Measurements from ENCODE around the gene HOXB7.

Gene HOXB7

GRCh38 chr17:48606892-48607614 is 3.8 kb downstream of the HOXB7 start:
- Histone ChIP-seq H3K9me3 (ENCODE audit: control insufficient read depth in 1 of 2, low read length in 2 of 2) (no peaks in the 10 kb centered on the region), H3K27ac (ENCODE audit: low read depth, low read length) (no peak overlapping the region), H3K4me3 (ENCODE audit: low read depth in 1 of 2, low read length in 2 of 2) (no peak overlapping the region), H3K36me3 (ENCODE audit: control insufficient read depth in 1 of 2, insufficient read depth in 2 of 2, low read length in 2 of 2) (no peaks in the 10 kb centered on the region), H3K4me1 (ENCODE audit: control insufficient read depth in 1 of 2, insufficient read depth in 2 of 2, low read length in 2 of 2) (peaks cover 7 to 14% of the 10 kb centered on the region in 2 donors), H3K27me3 (ENCODE audit: control insufficient read depth in 1 of 2, insufficient read depth in 2 of 2, low read length in 2 of 2) (peaks cover 78 to 92% of the 10 kb centered on the region in 2 donors), H3K9ac (ENCODE audit: low read depth in 1 of 2, low read length in 2 of 2) (no peak overlapping the region)

GRCh38 chr17:48605991-48606891 is 4.6 kb downstream of the HOXB7 start:
- Histone ChIP-seq H3K27me3 (ENCODE audit: control insufficient read depth in 1 of 2, insufficient read depth in 2 of 2, low read length in 2 of 2) (peaks cover 77 to 93% of the 10 kb centered on the region in 2 donors), H3K9me3 (ENCODE audit: control insufficient read depth in 1 of 2, low read length in 2 of 2) (no peaks in the 10 kb centered on the region), H3K9ac (ENCODE audit: low read depth in 1 of 2, low read length in 2 of 2) (no peak overlapping the region), H3K27ac (ENCODE audit: low read depth, low read length) (no peak overlapping the region), H3K4me3 (ENCODE audit: low read depth in 1 of 2, low read length in 2 of 2) (no peak overlapping the region), H3K36me3 (ENCODE audit: control insufficient read depth in 1 of 2, insufficient read depth in 2 of 2, low read length in 2 of 2) (no peaks in the 10 kb centered on the region), H3K4me1 (ENCODE audit: control insufficient read depth in 1 of 2, insufficient read depth in 2 of 2, low read length in 2 of 2) (peaks cover 14 to 16% of the 10 kb centered on the region in 2 donors)

- H3K9ac ChIP-seq (ENCODE audit: low read depth in 1 of 2, low read length in 2 of 2), result no peak overlapping the region
- no peaks in the 10 kb centered on the region for H3K9me3 ChIP-seq (ENCODE audit: control insufficient read depth in 1 of 2, low read length in 2 of 2)
- no peak overlapping the region for H3K4me3 ChIP-seq (ENCODE audit: low read depth in 1 of 2, low read length in 2 of 2)
- no peak overlapping the region for H3K27ac ChIP-seq (ENCODE audit: low read depth, low read length)
- H3K27me3 ChIP-seq (ENCODE audit: control insufficient read depth in 1 of 2, insufficient read depth in 2 of 2, low read length in 2 of 2), result peaks cover 78 to 93% of the 10 kb centered on the region in 2 donors
- peaks cover 9 to 14% of the 10 kb centered on the region in 2 donors for H3K4me1 ChIP-seq (ENCODE audit: control insufficient read depth in 1 of 2, insufficient read depth in 2 of 2, low read length in 2 of 2)
- H3K36me3 ChIP-seq (ENCODE audit: control insufficient read depth in 1 of 2, insufficient read depth in 2 of 2, low read length in 2 of 2), result no peaks in the 10 kb centered on the region
Observed at GRCh38 chr17:48605409-48605919, 5.4 kb downstream of the HOXB7 start.

DNA sequence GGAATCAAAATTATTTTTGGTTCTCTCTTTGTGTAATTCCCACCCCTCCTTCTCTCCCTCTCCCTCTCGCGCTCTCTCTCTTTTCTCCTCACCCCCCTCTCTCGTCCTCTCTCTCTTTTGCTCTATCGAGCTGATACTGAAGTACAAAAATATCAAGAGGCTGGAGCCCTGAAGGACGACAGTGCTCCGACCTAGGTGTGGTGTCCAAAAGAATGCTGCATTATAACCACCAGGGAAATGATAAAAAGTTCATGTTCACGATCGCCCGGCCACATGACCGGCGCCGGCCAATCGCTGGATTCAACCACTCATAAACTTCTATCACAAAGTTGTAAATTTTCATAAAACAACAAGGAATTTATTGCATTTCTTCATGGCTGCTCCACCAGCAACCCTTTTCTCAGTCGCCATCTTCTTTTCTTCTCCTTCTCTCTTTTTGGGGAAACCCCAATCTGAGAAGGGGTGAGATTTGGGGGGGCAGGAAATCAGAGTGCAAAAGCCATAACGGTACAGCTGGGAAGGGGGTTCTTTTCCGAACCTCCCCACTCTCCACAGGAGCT is 6.0 kb downstream of the HOXB7 start, which contains the start of gene HOXB6:
TSS of gene HOXB6 (minus strand) at position 217 of the 560 bp plus-strand sequence. CDS start 6,836 bp downstream, outside the sequence.
- Histone ChIP-seq H3K27me3 (ENCODE audit: control insufficient read depth in 1 of 2, insufficient read depth in 2 of 2, low read length in 2 of 2) (peaks cover 80 to 95% of the 10 kb centered on the region in 2 donors), H3K4me3 (ENCODE audit: low read depth in 1 of 2, low read length in 2 of 2) (peak within 1 kb of the TSS in 1 of 2 donors; percentile 24), H3K27ac (ENCODE audit: low read depth, low read length) (peak within 1 kb of the TSS; percentile 23)

GRCh38 chr17:48603959-48604769 is 6.7 kb downstream of the HOXB7 start:
- Histone ChIP-seq H3K9me3 (ENCODE audit: control insufficient read depth in 1 of 2, low read length in 2 of 2) (no peaks in the 10 kb centered on the region), H3K4me3 (ENCODE audit: low read depth in 1 of 2, low read length in 2 of 2) (peak overlapping the region in 1 of 2 donors; percentile 24), H3K4me1 (ENCODE audit: control insufficient read depth in 1 of 2, insufficient read depth in 2 of 2, low read length in 2 of 2) (peaks cover 7 to 14% of the 10 kb centered on the region in 2 donors), H3K36me3 (ENCODE audit: control insufficient read depth in 1 of 2, insufficient read depth in 2 of 2, low read length in 2 of 2) (no peaks in the 10 kb centered on the region), H3K27ac (ENCODE audit: low read depth, low read length) (peak overlapping the region; percentile 23), H3K9ac (ENCODE audit: low read depth in 1 of 2, low read length in 2 of 2) (no peak overlapping the region), H3K27me3 (ENCODE audit: control insufficient read depth in 1 of 2, insufficient read depth in 2 of 2, low read length in 2 of 2) (peaks cover 80 to 95% of the 10 kb centered on the region in 2 donors)

More for the DNA sequence above, 6.0 kb downstream of the HOXB7 start, which contains the start of gene HOXB6:
- H3K4me1 ChIP-seq (ENCODE audit: control insufficient read depth in 1 of 2, insufficient read depth in 2 of 2, low read length in 2 of 2), result peaks cover 7 to 14% of the 10 kb centered on the region in 2 donors
- H3K36me3 ChIP-seq (ENCODE audit: control insufficient read depth in 1 of 2, insufficient read depth in 2 of 2, low read length in 2 of 2), result no peaks in the 10 kb centered on the region
- H3K9me3 ChIP-seq (ENCODE audit: control insufficient read depth in 1 of 2, low read length in 2 of 2), result no peaks in the 10 kb centered on the region
- no peak within 1 kb of the TSS for H3K9ac ChIP-seq (ENCODE audit: low read depth in 1 of 2, low read length in 2 of 2)

DNA sequence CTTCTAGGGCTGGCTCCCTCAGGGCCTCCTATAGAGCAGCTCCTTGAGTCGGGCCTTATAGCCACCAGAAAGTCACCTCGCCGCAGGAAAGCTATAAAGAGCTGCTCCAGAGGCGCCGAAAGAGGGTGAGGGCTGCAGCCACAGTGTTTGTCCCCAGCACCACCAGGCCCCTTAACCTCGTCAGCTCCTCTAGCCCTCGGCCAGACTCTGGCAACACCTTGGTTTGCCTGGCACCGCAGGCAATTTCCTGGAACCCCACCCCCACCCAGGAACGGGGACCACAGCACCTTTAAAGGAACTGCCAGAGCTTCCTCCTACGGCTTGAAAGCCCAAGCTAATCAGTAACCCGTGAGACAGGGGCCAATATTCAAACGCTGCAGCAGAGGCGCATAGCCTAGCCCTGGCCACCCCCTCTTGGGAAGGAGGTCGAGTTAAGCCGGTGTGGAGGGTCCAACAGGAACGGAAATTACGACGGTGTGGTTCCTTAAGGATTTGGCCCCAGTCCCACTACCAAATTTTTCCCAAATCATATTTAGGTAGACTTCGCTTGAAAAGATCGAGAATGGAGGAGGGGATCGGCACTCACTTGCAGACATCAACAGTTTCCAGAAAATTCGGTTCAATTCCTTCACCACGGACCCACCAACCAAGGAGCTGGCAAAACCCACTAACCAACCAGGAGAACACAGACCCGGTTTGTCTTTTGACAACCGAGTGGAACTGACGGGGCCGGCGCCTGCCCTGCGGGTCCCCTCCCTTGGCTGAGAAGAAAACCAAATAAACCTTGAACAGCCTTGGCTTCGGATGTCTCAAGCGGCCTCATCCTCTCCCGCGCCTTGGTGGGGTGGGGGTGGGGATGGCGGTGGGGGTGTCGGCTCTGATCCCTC is 9.0 kb downstream of the HOXB7 start:
- H3K27me3 ChIP-seq (ENCODE audit: control insufficient read depth in 1 of 2, insufficient read depth in 2 of 2, low read length in 2 of 2), result peaks cover 85 to 96% of the 10 kb centered on the region in 2 donors
- H3K9ac ChIP-seq (ENCODE audit: low read depth in 1 of 2, low read length in 2 of 2), result no peak overlapping the region
- no peak overlapping the region for H3K4me3 ChIP-seq (ENCODE audit: low read depth in 1 of 2, low read length in 2 of 2)
- peaks cover 17 to 22% of the 10 kb centered on the region in 2 donors for H3K4me1 ChIP-seq (ENCODE audit: control insufficient read depth in 1 of 2, insufficient read depth in 2 of 2, low read length in 2 of 2)
- H3K27ac ChIP-seq (ENCODE audit: low read depth, low read length), result no peak overlapping the region
- H3K36me3 ChIP-seq (ENCODE audit: control insufficient read depth in 1 of 2, insufficient read depth in 2 of 2, low read length in 2 of 2), result no peaks in the 10 kb centered on the region
- no peaks in the 10 kb centered on the region for H3K9me3 ChIP-seq (ENCODE audit: control insufficient read depth in 1 of 2, low read length in 2 of 2)

DNA sequence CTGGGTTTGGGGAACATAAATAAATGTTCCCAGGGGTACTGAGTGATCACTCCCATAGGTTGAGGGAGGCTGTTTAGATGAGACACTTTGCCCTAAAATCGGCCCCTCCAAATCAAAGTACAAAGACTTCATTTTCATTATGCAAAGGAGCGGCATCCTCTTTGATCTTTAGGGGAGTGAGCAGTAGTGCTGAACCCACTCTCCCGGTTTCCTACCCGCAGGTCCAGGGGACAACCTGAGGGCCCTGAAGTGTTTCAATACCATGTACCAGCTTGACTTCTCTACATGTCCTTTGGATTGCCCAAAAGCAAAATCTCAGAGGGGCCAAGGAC is 9.6 kb downstream of the HOXB7 start:
- no peak overlapping the region for H3K4me3 ChIP-seq (ENCODE audit: low read depth in 1 of 2, low read length in 2 of 2)
- H3K27me3 ChIP-seq (ENCODE audit: control insufficient read depth in 1 of 2, insufficient read depth in 2 of 2, low read length in 2 of 2), result peaks cover 86 to 96% of the 10 kb centered on the region in 2 donors
- peaks cover 22 to 23% of the 10 kb centered on the region in 2 donors for H3K4me1 ChIP-seq (ENCODE audit: control insufficient read depth in 1 of 2, insufficient read depth in 2 of 2, low read length in 2 of 2)
- no peak overlapping the region for H3K9ac ChIP-seq (ENCODE audit: low read depth in 1 of 2, low read length in 2 of 2)
- no peaks in the 10 kb centered on the region for H3K9me3 ChIP-seq (ENCODE audit: control insufficient read depth in 1 of 2, low read length in 2 of 2)
- no peaks in the 10 kb centered on the region for H3K36me3 ChIP-seq (ENCODE audit: control insufficient read depth in 1 of 2, insufficient read depth in 2 of 2, low read length in 2 of 2)
- no peak overlapping the region for H3K27ac ChIP-seq (ENCODE audit: low read depth, low read length)

DNA sequence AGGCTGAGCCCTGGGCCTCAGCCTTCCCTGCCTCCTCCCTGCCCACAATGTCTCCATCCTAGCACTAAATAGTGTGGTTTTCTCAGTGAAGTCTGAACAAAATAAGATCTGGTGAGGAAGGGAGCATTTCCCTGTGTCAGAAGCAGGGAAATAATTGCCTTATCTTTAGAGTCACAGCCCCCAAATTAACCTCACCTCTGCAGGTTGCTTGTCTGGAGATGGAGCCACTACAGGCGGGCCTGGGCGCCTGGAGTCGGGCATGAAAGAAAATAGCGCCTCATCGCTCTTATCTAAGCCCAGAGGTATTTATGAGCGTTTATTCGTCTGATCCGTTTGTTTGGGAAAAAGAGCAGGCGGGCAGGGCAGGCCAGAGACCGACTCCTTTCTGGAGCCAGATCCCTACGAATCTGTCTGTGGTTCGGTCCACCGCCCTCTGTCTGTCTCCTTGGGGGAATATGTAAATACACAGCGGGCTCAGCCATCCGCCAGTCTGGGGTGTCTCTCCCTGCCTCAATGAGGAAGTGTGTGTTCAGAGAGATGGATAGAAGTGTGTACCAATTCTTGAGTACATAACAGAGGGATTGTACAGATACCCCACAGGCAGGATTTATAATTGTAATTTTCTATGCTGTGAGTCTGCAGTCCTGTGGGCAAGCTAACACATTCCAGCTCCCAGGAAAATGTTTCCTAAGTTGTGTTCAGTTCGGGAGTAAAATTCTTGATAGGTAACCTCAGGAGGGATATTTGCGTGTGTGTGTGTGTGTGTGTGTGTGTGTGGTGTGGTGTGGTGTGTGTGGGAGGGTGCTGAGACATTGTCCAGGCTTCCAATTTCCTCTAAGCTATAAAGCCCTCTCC is 10.3 kb downstream of the HOXB7 start:
- Histone ChIP-seq H3K27me3 (ENCODE audit: control insufficient read depth in 1 of 2, insufficient read depth in 2 of 2, low read length in 2 of 2) (peaks cover 86 to 95% of the 10 kb centered on the region in 2 donors), H3K27ac (ENCODE audit: low read depth, low read length) (no peak overlapping the region), H3K4me1 (ENCODE audit: control insufficient read depth in 1 of 2, insufficient read depth in 2 of 2, low read length in 2 of 2) (peaks cover 22 to 25% of the 10 kb centered on the region in 2 donors), H3K36me3 (ENCODE audit: control insufficient read depth in 1 of 2, insufficient read depth in 2 of 2, low read length in 2 of 2) (no peaks in the 10 kb centered on the region), H3K4me3 (ENCODE audit: low read depth in 1 of 2, low read length in 2 of 2) (no peak overlapping the region), H3K9ac (ENCODE audit: low read depth in 1 of 2, low read length in 2 of 2) (no peak overlapping the region), H3K9me3 (ENCODE audit: control insufficient read depth in 1 of 2, low read length in 2 of 2) (no peaks in the 10 kb centered on the region)
